DMS53 treated with DMSO at 0.1 percent for 48 hours (cell line): ENCODE measurements around the gene BCS1L.

Experiments used
- DNase-seq: peaks from one replicate; lab custom pipeline; 2025; ENCODE audit not compliant: unreplicated experiment; lab: John Stamatoyannopoulos, UW

The BCS1L gene

DNA sequence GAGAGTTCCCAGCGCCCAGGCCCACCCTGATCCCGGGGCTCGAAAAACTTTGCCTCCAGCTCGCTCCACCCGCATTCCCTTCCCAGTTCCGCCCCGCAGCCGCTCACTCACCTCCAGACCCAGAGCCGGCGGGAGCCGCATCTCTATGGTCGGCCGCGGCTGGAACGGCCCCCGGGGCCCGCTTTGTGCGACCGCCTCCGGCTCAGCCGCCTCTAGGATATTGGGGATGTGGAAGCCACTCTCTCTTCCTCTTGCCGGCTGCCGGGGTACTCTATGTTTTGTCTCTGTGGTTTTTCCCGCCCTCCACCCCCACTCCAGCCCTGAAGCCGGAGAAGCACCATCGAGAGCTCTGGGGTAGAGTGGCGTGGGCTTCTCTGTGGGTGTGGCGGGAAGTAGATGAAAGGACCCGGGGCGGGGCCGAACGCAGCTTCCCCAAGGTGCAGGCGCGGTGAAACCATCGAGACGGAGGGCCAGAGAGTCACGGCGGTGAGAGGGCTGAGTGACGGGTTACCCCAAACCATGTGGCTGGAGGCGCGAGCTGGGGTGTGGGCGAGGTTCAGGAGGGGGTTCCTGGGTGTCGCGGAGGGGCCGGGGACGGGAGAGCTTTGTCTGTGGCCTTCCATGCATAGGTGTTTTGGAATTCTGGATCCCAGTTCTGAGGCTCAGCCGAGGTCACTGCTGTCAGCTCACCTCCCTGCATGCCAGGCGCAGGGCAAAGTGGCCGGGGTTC lies at the start of gene BCS1L, which contains the start of gene ZNF142:
Gene BCS1L (plus strand): TSS at position 426 of the 730 bp plus-strand sequence. CDS start 1,305 bp downstream, outside the sequence.
Gene ZNF142 (minus strand): TSS at position 366 of the 730 bp plus-strand sequence. CDS start 3,194 bp downstream, outside the sequence.
- peak; percentile 57 for DNase-seq

DNA sequence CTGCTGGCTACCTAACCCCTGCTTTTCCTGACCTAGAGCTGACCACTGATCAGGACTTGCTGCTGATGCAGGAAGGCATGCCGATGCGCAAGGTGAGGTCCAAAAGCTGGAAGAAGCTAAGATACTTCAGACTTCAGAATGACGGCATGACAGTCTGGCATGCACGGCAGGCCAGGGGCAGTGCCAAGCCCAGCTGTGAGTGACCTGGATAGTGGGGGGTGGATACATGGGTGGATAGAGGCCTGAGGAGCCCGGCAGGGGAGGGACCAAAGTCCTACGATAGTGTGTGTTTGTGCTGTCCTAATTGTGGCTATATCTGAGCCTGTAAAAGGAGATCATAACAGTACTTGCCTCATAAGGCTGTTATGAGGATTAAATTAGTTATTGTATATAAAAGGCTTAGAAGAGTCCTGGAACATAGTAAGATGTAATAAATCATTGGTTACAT lies 43.6 kb upstream of the BCS1L start:
- no peak for DNase-seq

- DNase-seq, result no peak
Measured at GRCh38 chr2:218618102-218618860, 41.2 kb upstream of the BCS1L start.

- no peak for DNase-seq
Measured at GRCh38 chr2:218621007-218621406, 38.5 kb upstream of the BCS1L start.

- no peak for DNase-seq
Measured at GRCh38 chr2:218622606-218623365, 36.7 kb upstream of the BCS1L start.

GRCh38 chr2:218623366-218623705 lies 36.1 kb upstream of the BCS1L start:
- DNase-seq, result no peak

DNA sequence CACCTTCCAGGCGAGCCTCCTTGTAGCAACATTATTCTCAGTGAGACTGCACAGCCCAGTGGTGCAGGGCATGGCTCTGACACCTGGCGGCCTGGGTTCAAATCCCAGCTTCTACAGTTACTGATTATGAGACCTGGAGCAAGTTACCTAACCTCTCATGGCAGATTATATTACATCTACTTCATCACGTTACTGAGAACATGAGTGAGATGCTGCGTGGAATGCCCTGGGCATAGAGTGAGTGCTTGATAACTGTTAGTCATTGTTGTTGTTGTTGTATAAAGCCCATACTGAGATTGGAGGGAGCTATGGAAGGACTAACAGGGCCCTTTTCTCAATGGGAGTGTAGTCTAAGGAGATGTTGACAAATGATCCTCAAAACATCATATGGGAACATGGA lies 33.1 kb upstream of the BCS1L start:
- no peak for DNase-seq

DNA sequence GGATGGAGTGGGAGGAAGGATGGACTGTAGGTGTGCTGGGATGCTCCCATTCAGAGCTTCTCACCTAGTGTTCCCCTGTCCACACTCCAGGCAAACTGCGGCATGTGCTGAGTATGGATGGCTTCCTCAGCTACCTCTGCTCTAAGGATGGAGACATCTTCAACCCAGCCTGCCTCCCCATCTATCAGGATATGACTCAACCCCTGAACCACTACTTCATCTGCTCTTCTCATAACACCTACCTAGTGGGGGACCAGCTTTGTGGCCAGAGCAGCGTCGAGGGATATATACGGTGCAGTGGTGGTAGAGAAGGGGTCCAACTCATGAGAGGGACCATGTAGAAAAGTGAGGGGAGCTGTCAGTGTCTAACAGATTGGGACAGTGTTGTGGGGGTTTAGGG lies 31.5 kb upstream of the BCS1L start:
- no peak for DNase-seq

GRCh38 chr2:218631837-218632236 lies 27.6 kb upstream of the BCS1L start:
- DNase-seq, result no peak

- no peak for DNase-seq
Measured at GRCh38 chr2:218635719-218636118, 23.8 kb upstream of the BCS1L start.

- DNase-seq, result no peak
Measured at GRCh38 chr2:218638372-218638771, 21.1 kb upstream of the BCS1L start.

DNA sequence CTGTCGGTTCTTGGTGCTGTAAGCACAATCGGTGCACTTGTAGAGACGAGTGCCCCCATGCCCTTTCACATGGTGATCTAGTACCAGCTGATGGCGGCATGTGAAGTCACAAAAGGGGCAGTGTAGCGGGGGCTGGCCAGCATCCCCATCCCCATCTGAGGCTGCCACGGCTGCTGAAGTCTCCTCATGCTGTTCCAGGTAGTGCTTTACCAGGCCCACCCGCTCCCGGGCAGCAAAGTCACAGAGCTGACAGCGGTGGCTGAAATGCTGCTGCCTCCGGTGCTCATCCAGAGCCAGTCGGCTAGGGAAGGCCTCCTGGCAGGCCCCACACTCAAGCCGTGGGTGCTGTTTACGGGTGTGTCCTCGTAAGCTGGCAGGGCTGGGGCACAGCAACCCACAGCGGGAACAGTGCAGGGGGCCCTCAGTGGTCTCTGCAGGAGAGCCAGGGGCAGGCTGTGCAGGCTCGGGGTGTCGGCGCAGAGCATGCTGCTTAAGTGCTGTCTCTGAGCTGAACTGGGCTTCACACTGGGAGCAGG lies 17.3 kb upstream of the BCS1L start:
- DNase-seq, result no peak

DNA sequence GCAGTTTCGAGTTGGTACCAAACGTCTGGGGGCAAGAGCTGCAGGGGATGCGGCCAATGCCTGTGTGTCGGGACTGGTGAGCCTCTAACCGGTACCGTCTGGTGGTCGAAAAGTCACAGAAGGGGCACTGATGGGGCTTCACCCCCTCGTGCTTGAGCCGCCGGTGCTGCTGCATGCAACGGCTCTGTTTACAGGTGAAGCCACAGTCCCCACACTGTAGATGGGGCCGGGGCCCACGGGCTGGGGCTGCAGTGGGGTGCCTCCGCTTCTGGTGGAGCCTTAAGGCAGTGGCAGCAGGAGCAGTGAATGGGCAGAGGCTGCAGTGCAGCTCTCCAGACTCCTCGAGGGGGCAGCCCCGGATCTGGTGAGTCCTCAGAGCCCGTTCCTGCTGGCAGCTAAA lies 16.7 kb upstream of the BCS1L start:
- no peak for DNase-seq

- no peak for DNase-seq
Measured at GRCh38 chr2:218643751-218644310, 15.7 kb upstream of the BCS1L start.

- DNase-seq, result no peak
Measured at GRCh38 chr2:218644721-218645120, 14.8 kb upstream of the BCS1L start.

- no peak for DNase-seq
Measured at GRCh38 chr2:218645126-218645525, 14.4 kb upstream of the BCS1L start.

DNA sequence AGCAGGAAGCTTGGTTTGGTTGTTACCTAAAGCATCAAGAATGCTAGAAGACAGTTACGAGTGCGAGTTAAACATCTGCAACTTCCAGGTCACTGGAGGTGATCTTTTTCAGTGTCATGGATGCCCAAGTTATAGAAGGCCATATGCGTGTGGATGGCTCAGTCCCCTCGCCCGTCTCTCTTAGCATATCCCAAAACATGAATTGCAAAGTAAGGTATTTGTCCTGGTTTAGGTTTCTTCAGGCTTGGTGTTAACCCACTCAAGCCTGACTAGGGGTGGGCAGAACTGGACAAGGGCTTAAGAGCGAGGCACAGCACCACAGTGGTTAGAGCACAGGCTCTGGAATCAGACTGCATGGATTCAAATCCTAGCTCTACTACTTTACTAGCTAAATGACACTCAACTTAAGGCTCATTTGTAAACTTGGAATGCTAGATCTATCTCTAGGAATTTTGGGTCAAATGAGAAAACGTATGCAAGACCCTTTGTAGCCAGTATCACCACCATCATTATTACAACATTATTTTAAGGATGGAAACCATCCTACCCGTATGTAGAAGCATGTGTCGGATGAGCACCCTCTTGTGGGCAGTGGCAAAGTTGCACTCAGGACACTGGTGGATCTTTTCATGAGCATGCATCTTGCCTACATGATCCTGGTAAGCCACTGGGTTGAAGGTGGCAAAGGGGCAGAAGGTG lies 11.2 kb upstream of the BCS1L start:
- DNase-seq, result peak; percentile 23

DNA sequence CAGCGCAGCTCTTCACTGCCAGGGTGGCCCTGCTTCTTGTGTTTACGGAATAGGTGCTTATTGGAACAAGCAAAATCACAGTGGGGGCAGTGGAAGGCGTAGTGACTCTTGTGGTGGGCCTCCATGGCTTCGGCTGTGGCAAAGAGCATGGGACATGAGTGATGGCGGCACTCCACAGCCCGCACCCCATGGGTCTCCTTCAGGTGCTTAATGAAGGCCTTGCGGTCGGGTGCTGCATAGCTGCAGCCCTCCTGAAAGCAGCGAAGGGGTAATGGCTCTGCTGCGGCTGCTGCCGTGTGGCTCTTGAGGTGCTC lies 10.7 kb upstream of the BCS1L start:
- no peak for DNase-seq

DNA sequence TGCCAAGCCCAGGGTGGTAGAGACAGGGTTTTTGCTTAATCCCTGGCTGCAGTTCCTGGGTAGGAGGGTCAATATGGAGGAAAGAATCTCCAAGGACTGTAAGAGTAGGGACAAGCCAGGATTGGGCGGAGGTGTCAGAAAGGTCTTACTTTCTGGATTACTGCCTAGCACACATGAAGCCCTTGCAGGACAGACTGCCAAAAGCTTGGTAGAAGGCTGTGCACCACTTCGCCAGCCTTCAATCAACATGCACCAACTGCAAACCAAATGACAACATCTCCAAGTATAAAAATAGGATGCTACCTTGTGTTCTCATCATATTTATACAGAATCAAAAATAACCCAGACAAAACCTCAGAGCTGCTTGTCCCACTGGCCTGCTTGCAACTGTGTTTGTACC lies 3.7 kb upstream of the BCS1L start:
- no peak for DNase-seq

- DNase-seq, result peak; percentile 11
Measured at GRCh38 chr2:218658671-218659257, 719 bp upstream of the BCS1L start.
